ENCODE measurements around the gene PAPOLB.

Gene PAPOLB

GRCh38 chr7:4861673-4862072, at the start of gene PAPOLB:
TSS of gene PAPOLB (minus strand) at chr7:4862030. CDS start at chr7:4861810, 220 bp downstream.
- no peak within 1 kb of the TSS for H3K4me3 ChIP-seq (ENCODE audit: low read depth, low read length)
- TF ChIP-seq CTCF (IDR thresholded peaks at IDR 0.05; ENCODE audit: low read depth, low read length), result no peak

GRCh38 chr7:4911111-4911828, 49.4 kb upstream of the PAPOLB start:
- no peak for TF ChIP-seq CTCF (IDR thresholded peaks at IDR 0.05; ENCODE audit: low read depth, low read length)
- H3K4me3 ChIP-seq (ENCODE audit: low read depth, low read length), result no peak overlapping the region

- H3K4me3 ChIP-seq (ENCODE audit: low read depth, low read length), result no peak overlapping the region
- no peak for TF ChIP-seq CTCF (IDR thresholded peaks at IDR 0.05; ENCODE audit: low read depth, low read length)
Observed at GRCh38 chr7:4906682-4907081, 44.9 kb upstream of the PAPOLB start.

GRCh38 chr7:4905171-4905570, 43.3 kb upstream of the PAPOLB start:
- H3K4me3 ChIP-seq (ENCODE audit: low read depth, low read length), result no peak overlapping the region
- no peak for TF ChIP-seq CTCF (IDR thresholded peaks at IDR 0.05; ENCODE audit: low read depth, low read length)

- no peak overlapping the region for H3K4me3 ChIP-seq (ENCODE audit: low read depth, low read length)
- TF ChIP-seq CTCF (IDR thresholded peaks at IDR 0.05; ENCODE audit: low read depth, low read length), result no peak
Observed at GRCh38 chr7:4904346-4904745, 42.5 kb upstream of the PAPOLB start.

- TF ChIP-seq CTCF (IDR thresholded peaks at IDR 0.05; ENCODE audit: low read depth, low read length), result no peak
- H3K4me3 ChIP-seq (ENCODE audit: low read depth, low read length), result no peak overlapping the region
Observed at GRCh38 chr7:4895766-4896165, 33.9 kb upstream of the PAPOLB start.

- TF ChIP-seq CTCF (IDR thresholded peaks at IDR 0.05; ENCODE audit: low read depth, low read length), result no peak
- no peak overlapping the region for H3K4me3 ChIP-seq (ENCODE audit: low read depth, low read length)
Observed at GRCh38 chr7:4894482-4894881, 32.7 kb upstream of the PAPOLB start.
